KMS-11 (cell line): ENCODE measurements around the gene DDX54.

Source experiments
- H2AFZ ChIP-seq: fragments of 200-600 bp; sonication (generic); 2 replicates; pipeline ENCODE4 v1.6.1; 2016; ENCODE audit warnings: antibody characterized with exemption, mixed run types, low read depth
- H3K27ac ChIP-seq: fragments of 200-600 bp; sonication (generic); 2 replicates; pipeline ENCODE4 v1.6.1; 2016; ENCODE audit warnings: mild to moderate bottlenecking, mixed run types
- H3K27me3 ChIP-seq: fragments of 200-600 bp; sonication (generic); 2 replicates; pipeline ENCODE4 v1.6.1; 2017; ENCODE audit warnings: mild to moderate bottlenecking, low read depth, mixed run types, moderate library complexity; ENCODE audit not compliant: insufficient read depth
- H3K36me3 ChIP-seq: fragments of 200-600 bp; sonication (generic); 2 replicates; pipeline ENCODE4 v1.6.1; 2017; ENCODE audit warnings: mild to moderate bottlenecking, mixed run types; ENCODE audit not compliant: insufficient read depth
- H3K4me1 ChIP-seq: fragments of 200-600 bp; sonication (generic); 2 replicates; pipeline ENCODE4 v1.6.1; 2016; ENCODE audit warnings: mild to moderate bottlenecking, low read depth, mixed run types; ENCODE audit not compliant: poor library complexity, severe bottlenecking
- H3K4me2 ChIP-seq: fragments of 200-600 bp; sonication (generic); 2 replicates; pipeline ENCODE4 v1.7.0; 2016; ENCODE audit warnings: mild to moderate bottlenecking, mixed run types
- H3K4me3 ChIP-seq: fragments of 200-600 bp; sonication (generic); IDR thresholded peaks from 2 replicates; pipeline ENCODE4 v1.6.1; 2017; ENCODE audit warnings: low read depth, low read length, mixed read lengths; ENCODE audit not compliant: insufficient read depth
- H3K79me2 ChIP-seq: fragments of 200-600 bp; sonication (generic); 2 replicates; pipeline ENCODE4 v1.6.1; 2016; ENCODE audit warnings: low read depth, mixed run types; ENCODE audit not compliant: insufficient read depth
- H3K9ac ChIP-seq: fragments of 200-600 bp; sonication (generic); 2 replicates; pipeline ENCODE4 v1.6.1; 2016; ENCODE audit warnings: mild to moderate bottlenecking, mixed run types
- H4K20me1 ChIP-seq: fragments of 200-600 bp; sonication (generic); 2 replicates; pipeline ENCODE4 v1.6.1; 2016; ENCODE audit warnings: mild to moderate bottlenecking, mixed run types; ENCODE audit not compliant: insufficient read depth
- CTCF ChIP-seq: fragments of 200-600 bp; sonication (generic); conservative IDR thresholded peaks from 2 replicates; pipeline ENCODE4 v1.6.1; 2017; ENCODE audit warnings: low read depth, mild to moderate bottlenecking, antibody characterized with exemption, low read length, moderate library complexity, mixed read lengths

The DDX54 gene

GRCh38 chr12:113204804-113205203 lies 19.5 kb upstream of the DDX54 start:
- no peak for TF ChIP-seq CTCF
- Histone ChIP-seq H3K4me2 (no peak overlapping the region), H3K27ac (no peak overlapping the region), H3K4me3 (no peak overlapping the region), H4K20me1 (no peaks in the 10 kb centered on the region), H3K27me3 (no peaks in the 10 kb centered on the region), H3K36me3 (no peaks in the 10 kb centered on the region), H3K9ac (no peak overlapping the region), H3K4me1 (peaks cover 42% of the 10 kb centered on the region), H2AFZ (no peak overlapping the region), H3K79me2 (no peaks in the 10 kb centered on the region)

- H4K20me1 ChIP-seq, result no peaks in the 10 kb centered on the region
- TF ChIP-seq CTCF, result no peak
- H3K9ac ChIP-seq, result no peak overlapping the region
- no peak overlapping the region for H2AFZ ChIP-seq
- no peak overlapping the region for H3K4me2 ChIP-seq
- no peak overlapping the region for H3K4me3 ChIP-seq
- H3K4me1 ChIP-seq, result peaks cover 35% of the 10 kb centered on the region
- H3K79me2 ChIP-seq, result no peaks in the 10 kb centered on the region
- H3K36me3 ChIP-seq, result no peaks in the 10 kb centered on the region
- H3K27ac ChIP-seq, result no peak overlapping the region
- H3K27me3 ChIP-seq, result no peaks in the 10 kb centered on the region
These were observed 18.8 kb upstream of the DDX54 start for GRCh38 chr12:113203852-113204760.

- no peaks in the 10 kb centered on the region for H3K79me2 ChIP-seq
- no peak overlapping the region for H3K4me3 ChIP-seq
- TF ChIP-seq CTCF, result no peak
- no peaks in the 10 kb centered on the region for H3K36me3 ChIP-seq
- no peak overlapping the region for H2AFZ ChIP-seq
- H3K4me1 ChIP-seq, result peaks cover 19% of the 10 kb centered on the region
- no peaks in the 10 kb centered on the region for H3K27me3 ChIP-seq
- no peaks in the 10 kb centered on the region for H4K20me1 ChIP-seq
- no peak overlapping the region for H3K4me2 ChIP-seq
- no peak overlapping the region for H3K27ac ChIP-seq
- no peak overlapping the region for H3K9ac ChIP-seq
These were observed 17.2 kb upstream of the DDX54 start for GRCh38 chr12:113202300-113203075.

- Histone ChIP-seq H3K79me2 (no peaks in the 10 kb centered on the region), H3K4me1 (peaks cover 9% of the 10 kb centered on the region), H2AFZ (no peak overlapping the region), H3K27ac (no peak overlapping the region), H3K36me3 (no peaks in the 10 kb centered on the region), H3K27me3 (no peaks in the 10 kb centered on the region), H3K4me2 (no peak overlapping the region), H3K9ac (no peak overlapping the region), H3K4me3 (no peak overlapping the region), H4K20me1 (no peaks in the 10 kb centered on the region)
- TF ChIP-seq CTCF, result no peak
These were observed 16.2 kb upstream of the DDX54 start for GRCh38 chr12:113201187-113202177.
